ENCODE results near the gene PLEKHA6.

DNA sequence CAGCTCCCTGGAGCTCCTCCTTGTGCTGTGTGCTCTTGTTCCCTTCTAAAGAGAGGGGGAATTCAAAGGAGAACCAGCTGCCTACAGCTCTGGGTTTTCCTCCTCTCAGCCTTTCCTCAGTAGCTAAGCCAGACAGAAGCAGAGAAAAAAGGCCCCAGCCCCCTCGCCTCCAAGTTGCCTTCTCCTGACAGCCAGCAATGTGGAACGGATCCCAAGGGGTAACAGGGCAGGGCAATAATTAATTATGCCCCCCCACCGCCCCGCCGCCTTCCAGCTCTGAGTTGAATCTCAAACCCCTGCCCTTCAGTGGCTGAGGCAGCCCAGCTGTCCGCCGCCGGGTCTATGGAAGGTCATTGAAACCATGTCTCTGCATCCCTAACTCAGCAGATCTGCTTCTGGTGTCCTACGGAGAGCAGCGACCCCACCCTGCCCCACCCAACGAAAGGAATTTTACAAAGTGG lies 76.9 kb downstream of the PLEKHA6 start:
- TF ChIP-seq, protein P1, sequence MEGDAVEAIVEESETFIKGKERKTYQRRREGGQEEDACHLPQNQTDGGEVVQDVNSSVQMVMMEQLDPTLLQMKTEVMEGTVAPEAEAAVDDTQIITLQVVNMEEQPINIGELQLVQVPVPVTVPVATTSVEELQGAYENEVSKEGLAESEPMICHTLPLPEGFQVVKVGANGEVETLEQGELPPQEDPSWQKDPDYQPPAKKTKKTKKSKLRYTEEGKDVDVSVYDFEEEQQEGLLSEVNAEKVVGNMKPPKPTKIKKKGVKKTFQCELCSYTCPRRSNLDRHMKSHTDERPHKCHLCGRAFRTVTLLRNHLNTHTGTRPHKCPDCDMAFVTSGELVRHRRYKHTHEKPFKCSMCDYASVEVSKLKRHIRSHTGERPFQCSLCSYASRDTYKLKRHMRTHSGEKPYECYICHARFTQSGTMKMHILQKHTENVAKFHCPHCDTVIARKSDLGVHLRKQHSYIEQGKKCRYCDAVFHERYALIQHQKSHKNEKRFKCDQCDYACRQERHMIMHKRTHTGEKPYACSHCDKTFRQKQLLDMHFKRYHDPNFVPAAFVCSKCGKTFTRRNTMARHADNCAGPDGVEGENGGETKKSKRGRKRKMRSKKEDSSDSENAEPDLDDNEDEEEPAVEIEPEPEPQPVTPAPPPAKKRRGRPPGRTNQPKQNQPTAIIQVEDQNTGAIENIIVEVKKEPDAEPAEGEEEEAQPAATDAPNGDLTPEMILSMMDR (conservative IDR thresholded peaks at IDR 0.05; ENCODE audit: low read depth in 2 of 2) = no peak
- TF ChIP-seq EZH2 (IDR thresholded peaks at IDR 0.05; ENCODE audit: low read depth, unreplicated experiment) = no peak
- no peak for TF ChIP-seq EZH2phosphoT487 (IDR thresholded peaks at IDR 0.05; ENCODE audit: unreplicated experiment)
- no peak for TF ChIP-seq ZNF331 (CRISPR knock-in tag; IDR thresholded peaks at IDR 0.05; ENCODE audit: low read depth)
- TF ChIP-seq REST (IDR thresholded peaks at IDR 0.05; ENCODE audit: unreplicated experiment) = no peak
- no peak for TF ChIP-seq ZNF462 (CRISPR knock-in tag; IDR thresholded peaks at IDR 0.05)
- no peak for TF ChIP-seq JUNB (IDR thresholded peaks at IDR 0.05; ENCODE audit: unreplicated experiment)

Measured in GM23338 (cell line).